ENCODE results near the gene KDELR3.

Gene KDELR3

DNA sequence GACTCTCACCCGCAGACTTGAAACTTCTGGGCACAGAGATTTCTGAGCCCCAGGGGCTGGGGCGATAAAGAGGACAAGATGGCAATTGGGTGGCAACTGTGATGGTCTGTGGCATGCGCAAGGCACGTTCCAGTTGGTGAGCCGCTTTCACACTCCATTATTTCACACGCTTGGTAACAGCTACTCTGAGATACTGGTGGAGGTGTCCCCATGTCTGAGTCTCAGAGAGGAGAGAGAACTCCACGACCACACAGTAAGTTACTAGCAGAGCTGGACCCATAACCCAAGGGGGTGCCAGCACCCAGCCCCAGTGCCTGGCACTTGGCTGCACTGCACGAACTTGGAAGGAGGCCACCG is 6.9 kb upstream of the KDELR3 start:
- TF ChIP-seq, protein P1, sequence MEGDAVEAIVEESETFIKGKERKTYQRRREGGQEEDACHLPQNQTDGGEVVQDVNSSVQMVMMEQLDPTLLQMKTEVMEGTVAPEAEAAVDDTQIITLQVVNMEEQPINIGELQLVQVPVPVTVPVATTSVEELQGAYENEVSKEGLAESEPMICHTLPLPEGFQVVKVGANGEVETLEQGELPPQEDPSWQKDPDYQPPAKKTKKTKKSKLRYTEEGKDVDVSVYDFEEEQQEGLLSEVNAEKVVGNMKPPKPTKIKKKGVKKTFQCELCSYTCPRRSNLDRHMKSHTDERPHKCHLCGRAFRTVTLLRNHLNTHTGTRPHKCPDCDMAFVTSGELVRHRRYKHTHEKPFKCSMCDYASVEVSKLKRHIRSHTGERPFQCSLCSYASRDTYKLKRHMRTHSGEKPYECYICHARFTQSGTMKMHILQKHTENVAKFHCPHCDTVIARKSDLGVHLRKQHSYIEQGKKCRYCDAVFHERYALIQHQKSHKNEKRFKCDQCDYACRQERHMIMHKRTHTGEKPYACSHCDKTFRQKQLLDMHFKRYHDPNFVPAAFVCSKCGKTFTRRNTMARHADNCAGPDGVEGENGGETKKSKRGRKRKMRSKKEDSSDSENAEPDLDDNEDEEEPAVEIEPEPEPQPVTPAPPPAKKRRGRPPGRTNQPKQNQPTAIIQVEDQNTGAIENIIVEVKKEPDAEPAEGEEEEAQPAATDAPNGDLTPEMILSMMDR (IDR thresholded peaks at IDR 0.05): no peak
- TF ChIP-seq ZFX (IDR thresholded peaks at IDR 0.05; ENCODE audit: borderline replicate concordance): no peak
- no peak overlapping the region for H3K27ac ChIP-seq

- H3K27ac ChIP-seq: no peak overlapping the region
- TF ChIP-seq ZFX (IDR thresholded peaks at IDR 0.05; ENCODE audit: borderline replicate concordance): no peak
- TF ChIP-seq, protein P1 (IDR thresholded peaks at IDR 0.05): no peak
Measured at GRCh38 chr22:38461414-38462081, 6.3 kb upstream of the KDELR3 start.

- no peak for TF ChIP-seq ZFX (IDR thresholded peaks at IDR 0.05; ENCODE audit: borderline replicate concordance)
- H3K27ac ChIP-seq: no peak overlapping the region
Measured at GRCh38 chr22:38462960-38463784, 4.7 kb upstream of the KDELR3 start.

DNA sequence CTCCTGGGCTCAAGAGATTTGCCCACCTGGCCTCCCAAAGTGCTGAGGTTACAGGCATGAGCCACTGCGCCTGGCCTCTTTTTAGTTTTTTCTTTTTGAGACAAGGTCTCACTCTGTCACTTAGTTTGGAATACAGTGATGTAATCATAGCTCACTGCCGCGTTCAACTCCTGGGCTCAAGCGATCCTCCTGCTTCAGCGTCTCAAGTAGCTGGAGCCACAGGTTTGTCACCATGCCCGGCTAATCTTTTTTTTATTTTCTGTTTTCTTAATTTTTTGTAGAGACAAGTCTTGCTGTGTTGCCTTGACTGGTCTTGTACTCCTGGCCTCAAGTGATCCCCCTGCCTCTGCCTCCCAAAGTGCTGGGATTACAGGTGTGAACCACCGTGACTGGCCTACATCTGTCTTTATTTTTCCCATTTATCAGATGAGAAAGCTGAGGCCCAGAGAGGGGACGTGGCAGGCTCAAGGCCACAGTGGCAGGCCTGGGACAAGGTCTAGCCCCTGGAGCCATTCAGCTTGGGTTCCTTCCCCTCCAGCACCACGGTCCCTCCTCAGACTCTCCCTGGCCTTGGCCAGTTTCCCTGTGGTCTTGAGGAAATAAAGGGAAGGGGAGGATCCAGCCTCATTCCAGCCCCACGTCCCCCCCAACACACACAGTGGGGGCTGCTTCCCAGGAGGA is 2.8 kb upstream of the KDELR3 start:
- TF ChIP-seq, protein P1 (IDR thresholded peaks at IDR 0.05): no peak
- TF ChIP-seq ZFX (IDR thresholded peaks at IDR 0.05; ENCODE audit: borderline replicate concordance): no peak
- H3K27ac ChIP-seq: no peak overlapping the region

GRCh38 chr22:38465673-38466490 is 2.0 kb upstream of the KDELR3 start:
- TF ChIP-seq, protein P1 (IDR thresholded peaks at IDR 0.05): no peak
- TF ChIP-seq ZFX (IDR thresholded peaks at IDR 0.05; ENCODE audit: borderline replicate concordance): no peak
- H3K27ac ChIP-seq: no peak overlapping the region

- no peak overlapping the region for H3K27ac ChIP-seq
- no peak for TF ChIP-seq ZFX (IDR thresholded peaks at IDR 0.05; ENCODE audit: borderline replicate concordance)
- TF ChIP-seq, protein P1 (IDR thresholded peaks at IDR 0.05): no peak
Measured at GRCh38 chr22:38467438-38467903, 425 bp upstream of the KDELR3 start.

Data from 22Rv1 (cell line).